Stimulated activated CD4-positive, alpha-beta T cell treated with anti-CD3 and anti-CD28 coated beads, Interleukin-12 subunit alpha, Interleukin-12 subunit beta, amount 100 ng/mL, for 48 hours (primary cell): ENCODE data around the gene FEZF2.

ENCODE experiments used
- DNase-seq, 3 donors: peaks; one replicate each; pipeline ENCODE4 v3.0.0-alpha.2; 2020; ENCODE audit warnings: low read depth in 2 of 3, low spot score in 1 of 3

FEZF2 gene

GRCh38 chr3:62373215-62373614 is at the start of gene FEZF2:
Gene FEZF2 (minus strand): TSS chr3:62373550. CDS start chr3:62372868, 682 bp downstream.
- DNase-seq: no peak

- DNase-seq: no peak
Measured at GRCh38 chr3:62421207-62421606, 47.9 kb upstream of the FEZF2 start.

GRCh38 chr3:62416144-62416543 is 42.8 kb upstream of the FEZF2 start:
- DNase-seq: no peak

- DNase-seq: no peak
Measured at GRCh38 chr3:62415312-62415801, 42.0 kb upstream of the FEZF2 start.

- DNase-seq: no peak
Measured at GRCh38 chr3:62414786-62415185, 41.4 kb upstream of the FEZF2 start.

- no peak for DNase-seq
Measured at GRCh38 chr3:62413687-62414086, 40.3 kb upstream of the FEZF2 start.

- no peak for DNase-seq
Measured at GRCh38 chr3:62406945-62407344, 33.6 kb upstream of the FEZF2 start.

GRCh38 chr3:62405566-62405965 is 32.2 kb upstream of the FEZF2 start:
- no peak for DNase-seq

- no peak for DNase-seq
Measured at GRCh38 chr3:62405135-62405534, 31.8 kb upstream of the FEZF2 start.

GRCh38 chr3:62404321-62404720 is 31.0 kb upstream of the FEZF2 start:
- no peak for DNase-seq

GRCh38 chr3:62403765-62404164 is 30.4 kb upstream of the FEZF2 start:
- no peak for DNase-seq

GRCh38 chr3:62392626-62393292 is 19.4 kb upstream of the FEZF2 start:
- no peak for DNase-seq

GRCh38 chr3:62387251-62387650 is 13.9 kb upstream of the FEZF2 start:
- no peak for DNase-seq

GRCh38 chr3:62379321-62379798 is 6.0 kb upstream of the FEZF2 start:
- DNase-seq: no peak

- no peak for DNase-seq
Measured at GRCh38 chr3:62378921-62379320, 5.6 kb upstream of the FEZF2 start.

- no peak for DNase-seq
Measured at GRCh38 chr3:62378311-62378789, 5.0 kb upstream of the FEZF2 start.

- no peak for DNase-seq
Measured at GRCh38 chr3:62376906-62377877, 3.8 kb upstream of the FEZF2 start.

- DNase-seq: no peak
Measured at GRCh38 chr3:62376454-62376720, 3.0 kb upstream of the FEZF2 start.

- no peak for DNase-seq
Measured at GRCh38 chr3:62375655-62376453, 2.5 kb upstream of the FEZF2 start.

- no peak for DNase-seq
Measured at GRCh38 chr3:62374341-62375218, 1.2 kb upstream of the FEZF2 start.
